IPS-18a (cell line): ENCODE data around the gene PNMT.

Experiments
- H3K27ac ChIP-seq: one replicate; pipeline ENCODE4 v1.5.1; 2013; ENCODE audit warnings: low read length
- H3K27me3 ChIP-seq: one replicate; pipeline ENCODE4 v1.6.1; 2013; ENCODE audit warnings: mild to moderate bottlenecking, low read length; ENCODE audit not compliant: control insufficient read depth, insufficient read depth
- H3K36me3 ChIP-seq: one replicate; pipeline ENCODE4 v1.6.1; 2013; ENCODE audit warnings: low read depth, low read length; ENCODE audit not compliant: control insufficient read depth
- H3K4me1 ChIP-seq: one replicate; pipeline ENCODE4 v1.6.1; 2013; ENCODE audit warnings: low read depth, low read length; ENCODE audit not compliant: control insufficient read depth
- H3K4me3 ChIP-seq: one replicate; pipeline ENCODE4 v1.5.1; 2013; ENCODE audit warnings: low read length
- H3K9ac ChIP-seq: one replicate; pipeline ENCODE4 v1.6.1; 2013; ENCODE audit warnings: mild to moderate bottlenecking, low read length, moderate library complexity
- H3K9me3 ChIP-seq: one replicate; pipeline ENCODE4 v1.6.1; 2013; ENCODE audit warnings: low read depth, low read length; ENCODE audit not compliant: control insufficient read depth

Gene PNMT

DNA sequence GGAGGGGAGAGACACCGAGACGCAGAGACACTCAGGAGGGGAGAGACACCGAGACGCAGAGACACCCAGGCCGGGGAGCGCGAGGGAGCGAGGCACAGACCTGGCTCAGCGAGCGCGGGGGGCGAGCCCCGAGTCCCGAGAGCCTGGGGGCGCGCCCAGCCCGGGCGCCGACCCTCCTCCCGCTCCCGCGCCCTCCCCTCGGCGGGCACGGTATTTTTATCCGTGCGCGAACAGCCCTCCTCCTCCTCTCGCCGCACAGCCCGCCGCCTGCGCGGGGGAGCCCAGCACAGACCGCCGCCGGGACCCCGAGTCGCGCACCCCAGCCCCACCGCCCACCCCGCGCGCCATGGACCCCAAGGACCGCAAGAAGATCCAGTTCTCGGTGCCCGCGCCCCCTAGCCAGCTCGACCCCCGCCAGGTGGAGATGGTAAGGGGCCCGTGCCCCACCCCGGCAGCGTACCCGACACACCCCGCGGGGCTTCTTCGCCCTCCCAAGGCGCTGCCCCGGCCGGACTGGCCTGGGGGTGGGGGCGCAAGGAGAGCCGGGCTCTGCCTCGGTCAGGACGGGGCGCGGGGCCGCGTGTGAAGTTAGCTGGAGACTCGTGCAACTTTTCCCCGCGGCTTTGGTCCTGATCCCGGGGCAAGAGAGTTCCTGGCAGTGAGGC is 41.1 kb upstream of the PNMT start:
- Histone ChIP-seq H3K9ac (no peak overlapping the region), H3K4me3 (peak overlapping the region; percentile 67), H3K27ac (no peak overlapping the region), H3K4me1 (peaks cover 39% of the 10 kb centered on the region), H3K36me3 (no peaks in the 10 kb centered on the region), H3K27me3 (peaks cover 54% of the 10 kb centered on the region), H3K9me3 (no peaks in the 10 kb centered on the region)

DNA sequence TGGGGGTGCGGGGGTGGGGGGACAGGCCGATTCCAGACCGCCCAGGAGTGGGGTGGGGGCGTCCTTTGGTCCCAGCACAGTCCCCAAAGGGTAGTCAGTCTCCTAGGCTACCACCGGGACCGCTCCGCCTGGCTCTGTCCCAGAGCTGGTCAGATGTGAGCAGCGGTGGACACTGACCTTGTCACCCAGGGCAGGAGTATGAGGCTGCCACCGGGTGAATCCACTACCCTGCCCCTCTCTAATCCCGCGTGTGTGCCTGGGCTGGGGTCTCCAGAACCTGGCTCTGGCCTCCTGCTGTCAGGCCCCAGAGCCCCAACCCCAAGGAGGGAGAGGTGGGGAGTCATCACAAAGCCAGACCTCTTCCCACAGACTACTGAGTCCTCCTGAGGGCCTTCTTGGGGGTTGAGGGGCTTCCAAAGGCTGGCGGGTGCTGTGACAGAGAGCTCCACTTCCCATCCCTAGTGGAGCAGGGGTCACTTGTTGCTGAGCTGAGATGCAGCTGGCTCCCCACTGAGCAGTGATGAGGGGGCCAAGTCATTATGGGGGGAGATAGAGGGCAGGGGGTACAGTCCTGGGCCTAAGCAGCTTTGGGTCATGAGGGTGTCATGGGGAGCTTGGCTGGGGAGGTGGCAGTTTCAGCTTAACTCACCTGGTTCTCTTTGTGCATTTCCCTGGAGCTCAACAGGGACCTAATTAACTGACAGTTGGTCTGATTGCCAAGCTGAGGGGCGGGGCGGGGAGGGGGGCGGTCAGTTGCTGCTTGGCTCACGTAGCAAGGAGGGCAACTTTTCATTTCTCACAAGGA is 40.3 kb upstream of the PNMT start:
- no peaks in the 10 kb centered on the region for H3K9me3 ChIP-seq
- peaks cover 54% of the 10 kb centered on the region for H3K27me3 ChIP-seq
- no peak overlapping the region for H3K27ac ChIP-seq
- peaks cover 44% of the 10 kb centered on the region for H3K4me1 ChIP-seq
- no peaks in the 10 kb centered on the region for H3K36me3 ChIP-seq
- H3K4me3 ChIP-seq, result peak overlapping the region; percentile 67
- H3K9ac ChIP-seq, result no peak overlapping the region

DNA sequence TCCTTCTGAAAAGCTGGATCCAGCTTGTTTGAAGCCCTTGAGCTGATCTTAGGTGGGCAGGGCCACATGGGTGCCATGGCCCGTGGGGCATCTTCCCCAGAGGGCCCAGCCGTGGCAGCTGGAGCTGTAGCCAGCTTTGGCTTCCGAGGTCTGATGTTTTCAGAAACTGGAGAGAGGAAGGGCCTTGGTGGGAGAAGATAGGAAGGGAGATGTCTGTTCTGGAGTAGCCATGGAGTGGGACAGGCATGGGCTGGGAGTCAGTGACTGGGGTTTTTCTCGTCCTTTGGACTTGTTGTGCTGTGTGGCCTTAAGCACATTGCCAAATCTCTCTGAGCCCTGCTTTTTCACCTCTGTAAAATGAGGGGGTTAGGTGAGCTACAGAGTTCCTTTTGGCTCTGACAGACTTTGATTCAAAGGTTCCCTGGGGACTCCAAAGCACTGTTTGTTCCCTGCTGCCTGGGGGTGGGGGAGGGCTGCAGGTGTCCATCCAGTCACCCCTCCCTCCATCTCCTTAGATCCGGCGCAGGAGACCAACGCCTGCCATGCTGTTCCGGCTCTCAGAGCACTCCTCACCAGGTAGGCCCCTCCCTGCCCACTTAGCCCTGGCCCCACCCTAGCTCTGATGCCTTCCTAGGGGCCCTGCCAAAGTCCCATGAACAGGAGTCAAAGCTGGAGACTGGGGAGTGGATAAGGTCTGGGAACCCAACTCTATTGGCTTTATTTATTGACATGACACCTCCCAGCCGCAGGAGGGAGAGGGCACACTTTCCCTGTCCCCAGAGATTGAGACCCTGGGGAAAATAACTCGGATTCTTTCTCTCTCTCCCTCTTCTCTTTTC is 39.4 kb upstream of the PNMT start:
- Histone ChIP-seq H3K9ac (no peak overlapping the region), H3K27ac (no peak overlapping the region), H3K4me1 (peaks cover 41% of the 10 kb centered on the region), H3K4me3 (no peak overlapping the region), H3K27me3 (peaks cover 50% of the 10 kb centered on the region), H3K36me3 (no peaks in the 10 kb centered on the region), H3K9me3 (no peaks in the 10 kb centered on the region)

DNA sequence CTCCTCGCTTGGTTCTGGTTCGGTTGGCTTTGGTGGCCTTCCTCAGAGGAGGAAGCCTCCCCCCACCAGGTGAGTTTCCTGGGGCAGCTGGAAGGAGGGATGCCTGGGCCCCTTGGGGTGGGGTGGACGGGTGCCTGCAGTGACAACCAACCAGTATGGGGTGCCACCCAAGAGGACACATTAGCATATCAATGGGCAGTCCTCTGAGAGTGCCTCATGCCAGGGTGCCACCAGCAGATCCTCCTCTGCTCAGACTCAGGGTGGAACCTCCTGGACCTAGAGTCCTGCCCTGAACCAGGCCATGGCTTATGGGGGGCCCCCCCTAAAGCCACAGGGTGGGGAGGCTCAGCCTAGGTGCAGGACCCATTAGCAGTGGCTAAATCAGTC is 38.8 kb upstream of the PNMT start:
- H3K9ac ChIP-seq, result no peak overlapping the region
- no peaks in the 10 kb centered on the region for H3K36me3 ChIP-seq
- H3K9me3 ChIP-seq, result no peaks in the 10 kb centered on the region
- peaks cover 46% of the 10 kb centered on the region for H3K27me3 ChIP-seq
- no peak overlapping the region for H3K27ac ChIP-seq
- H3K4me1 ChIP-seq, result peaks cover 41% of the 10 kb centered on the region
- no peak overlapping the region for H3K4me3 ChIP-seq

DNA sequence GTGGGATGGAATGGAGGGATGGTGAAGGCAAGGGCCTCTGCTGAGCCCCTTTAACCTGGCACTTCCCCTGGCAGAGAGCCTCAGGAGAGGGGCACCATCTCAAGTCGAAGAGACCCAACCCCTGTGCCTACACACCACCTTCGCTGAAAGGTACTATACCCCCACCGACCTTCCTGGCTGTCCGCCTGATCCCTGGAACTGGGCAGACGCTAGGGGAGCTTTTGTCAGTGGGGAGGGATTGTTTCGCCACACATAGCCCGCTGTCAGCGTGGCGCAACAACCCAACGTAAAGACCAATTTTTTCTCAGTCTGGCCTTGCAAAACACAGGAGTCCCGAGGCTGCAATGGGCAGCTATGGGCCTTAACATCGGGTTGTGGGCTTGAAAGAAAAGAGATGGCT is 38.4 kb upstream of the PNMT start:
- H3K36me3 ChIP-seq, result no peaks in the 10 kb centered on the region
- peaks cover 42% of the 10 kb centered on the region for H3K27me3 ChIP-seq
- H3K4me3 ChIP-seq, result no peak overlapping the region
- no peak overlapping the region for H3K9ac ChIP-seq
- no peaks in the 10 kb centered on the region for H3K9me3 ChIP-seq
- peaks cover 41% of the 10 kb centered on the region for H3K4me1 ChIP-seq
- no peak overlapping the region for H3K27ac ChIP-seq

DNA sequence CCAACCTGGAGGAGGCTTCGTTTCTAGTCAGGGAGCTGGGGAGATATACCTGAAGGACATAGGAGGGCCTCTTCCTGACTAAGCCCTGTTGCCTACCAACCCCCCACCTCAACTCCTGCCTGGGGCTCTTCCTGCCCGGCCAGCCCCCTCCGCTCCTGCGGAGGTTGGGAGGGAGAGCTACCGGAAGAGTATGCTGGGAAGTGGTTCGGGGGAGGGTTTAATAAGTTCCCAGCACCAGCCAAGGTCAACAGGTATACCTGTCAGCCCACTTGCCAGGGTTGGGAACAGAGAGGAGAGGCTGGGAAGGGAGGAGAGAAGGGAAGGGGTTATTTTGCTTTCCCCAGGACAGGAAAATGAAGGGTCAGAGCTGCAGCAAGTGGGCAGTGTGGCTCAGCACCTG is 36.9 kb upstream of the PNMT start:
- peaks cover 27% of the 10 kb centered on the region for H3K27me3 ChIP-seq
- no peaks in the 10 kb centered on the region for H3K36me3 ChIP-seq
- no peak overlapping the region for H3K9ac ChIP-seq

GRCh38 chr17:39632153-39632941 is 35.9 kb upstream of the PNMT start:
- no peak overlapping the region for H3K9ac ChIP-seq
- H3K4me1 ChIP-seq, result peaks cover 53% of the 10 kb centered on the region
- no peak overlapping the region for H3K27ac ChIP-seq
- no peak overlapping the region for H3K4me3 ChIP-seq
- no peaks in the 10 kb centered on the region for H3K9me3 ChIP-seq
- H3K27me3 ChIP-seq, result peaks cover 17% of the 10 kb centered on the region
- no peaks in the 10 kb centered on the region for H3K36me3 ChIP-seq

More for the DNA sequence above, 36.9 kb upstream of the PNMT start:
- peak overlapping the region; percentile 20 for H3K4me3 ChIP-seq
- no peak overlapping the region for H3K27ac ChIP-seq
- no peaks in the 10 kb centered on the region for H3K9me3 ChIP-seq
- peaks cover 50% of the 10 kb centered on the region for H3K4me1 ChIP-seq

- Histone ChIP-seq H3K27me3 (peaks cover 4% of the 10 kb centered on the region), H3K4me3 (no peak overlapping the region), H3K9ac (no peak overlapping the region), H3K4me1 (peaks cover 49% of the 10 kb centered on the region), H3K36me3 (no peaks in the 10 kb centered on the region), H3K9me3 (no peaks in the 10 kb centered on the region), H3K27ac (no peak overlapping the region)
Observed at GRCh38 chr17:39633570-39634183, 34.6 kb upstream of the PNMT start.

GRCh38 chr17:39634384-39634871 is 33.8 kb upstream of the PNMT start:
- Histone ChIP-seq H3K27me3 (peaks cover 4% of the 10 kb centered on the region), H3K36me3 (no peaks in the 10 kb centered on the region), H3K9me3 (no peaks in the 10 kb centered on the region), H3K9ac (no peak overlapping the region), H3K27ac (no peak overlapping the region), H3K4me1 (peaks cover 41% of the 10 kb centered on the region), H3K4me3 (no peak overlapping the region)

DNA sequence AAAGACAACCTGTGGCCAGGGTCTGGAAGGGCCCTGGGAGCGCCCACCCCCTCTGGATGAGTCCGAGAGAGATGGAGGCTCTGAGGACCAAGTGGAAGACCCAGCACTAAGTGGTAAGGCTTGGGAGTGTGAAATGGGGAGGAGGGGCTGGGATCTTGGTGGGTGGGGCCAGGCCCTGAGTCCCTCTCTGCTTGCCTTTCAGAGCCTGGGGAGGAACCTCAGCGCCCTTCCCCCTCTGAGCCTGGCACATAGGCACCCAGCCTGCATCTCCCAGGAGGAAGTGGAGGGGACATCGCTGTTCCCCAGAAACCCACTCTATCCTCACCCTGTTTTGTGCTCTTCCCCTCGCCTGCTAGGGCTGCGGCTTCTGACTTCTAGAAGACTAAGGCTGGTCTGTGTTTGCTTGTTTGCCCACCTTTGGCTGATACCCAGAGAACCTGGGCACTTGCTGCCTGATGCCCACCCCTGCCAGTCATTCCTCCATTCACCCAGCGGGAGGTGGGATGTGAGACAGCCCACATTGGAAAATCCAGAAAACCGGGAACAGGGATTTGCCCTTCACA is 32.6 kb upstream of the PNMT start:
- H3K36me3 ChIP-seq, result no peaks in the 10 kb centered on the region
- no peaks in the 10 kb centered on the region for H3K27me3 ChIP-seq
- no peak overlapping the region for H3K4me3 ChIP-seq
- no peaks in the 10 kb centered on the region for H3K9me3 ChIP-seq
- no peak overlapping the region for H3K9ac ChIP-seq
- no peak overlapping the region for H3K27ac ChIP-seq
- peaks cover 42% of the 10 kb centered on the region for H3K4me1 ChIP-seq
